HepG2 (cell line): ENCODE data around the gene NIP7. TPM values are rescaled to one million over a fixed set of nuclear protein-coding genes. Genes with fewer than 3 reads are reported as not detected.
A peak's percentile ranks its signal among the peaks of the same experiment; 100 is the strongest.

Experiments used
- ATAC-seq: fragments of 200-7000 bp; cut with Tn5 transposase; 3 replicates; pipeline ENCODE4 v1.9.1; 2020; ENCODE audit warnings: mild to moderate bottlenecking, moderate library complexity
- BruUV-seq: library from RNA; stranded (reverse); fragments of 400-500 nt; replicated peaks from 2 replicates; lab custom pipeline; 2021; lab: Mats Ljungman, UMichigan
- CTCF ChIA-PET: fragments of 300-600 bp; formaldehyde crosslinking; extraction: SDS; loops from one replicate; lab custom pipeline; 2021; ENCODE audit warnings: low total read pairs, inconsistent platforms, low intra/inter-chr PET ratio; lab: Yijun Ruan, JAX
- POLR2A ChIA-PET: fragments of 350-600 bp; sonication (Branson Sonifier 250); formaldehyde crosslinking; loops from one replicate; lab custom pipeline; 2020; ENCODE audit warnings: antibody characterized with exemption, inconsistent platforms; lab: Yijun Ruan, JAX
- DNase-seq: peaks from one replicate; pipeline ENCODE4 v3.0.0-alpha.2; 2015; ENCODE audit warnings: low spot score
- FAIRE-seq: peaks from 3 replicates; lab custom pipeline; 2011; peaks lifted over from hg19 to GRCh38; lab: Jason Lieb, UNC
- H2AFZ ChIP-seq: one replicate; pipeline ENCODE4 v1.6.1; 2011; ENCODE audit warnings: low read length, inconsistent platforms
- H3K27ac ChIP-seq: fragments of 300-600 bp; 3 replicates; pipeline ENCODE4 v1.8.0; 2011; ENCODE audit warnings: mixed run types, mild to moderate bottlenecking, mixed read lengths, low read length, inconsistent platforms; ENCODE audit not compliant: insufficient read depth; ENCODE audit errors: extremely low read length
- H3K27me3 ChIP-seq, 2 experiments: fragments of 200-600 bp in 1 of 2; 2 replicates in 1 of 2; 3 replicates in 1 of 2; pipeline versions ENCODE4 v1.6.0 to v1.8.0; 2011; ENCODE audit warnings: low read length in 2 of 2, mild to moderate bottlenecking in 2 of 2, moderate library complexity in 2 of 2, inconsistent platforms in 1 of 2; ENCODE audit not compliant: insufficient read depth in 2 of 2, control insufficient read depth in 1 of 2
- H3K36me3 ChIP-seq, 2 experiments: fragments of 200-600 bp in 1 of 2; replicated peaks in 1 of 2; 2 replicates in 1 of 2; 3 replicates in 1 of 2; pipeline versions ENCODE4 v1.5.1 to v1.8.0; 2011; ENCODE audit warnings: low read length in 2 of 2, inconsistent platforms in 1 of 2; ENCODE audit not compliant: insufficient read depth in 2 of 2, control insufficient read depth in 1 of 2
- H3K4me1 ChIP-seq: 2 replicates; pipeline ENCODE4 v1.5.1; 2012; ENCODE audit warnings: low read length, inconsistent platforms; ENCODE audit not compliant: insufficient read depth
- H3K4me2 ChIP-seq: 2 replicates; pipeline ENCODE4 v1.6.0; 2011; ENCODE audit warnings: low read depth, low read length, inconsistent platforms
- H3K4me3 ChIP-seq, 3 experiments: fragments of 200-600 bp in 1 of 3; sonication (generic), shearing (Covaris generic) in 1 of 3; replicated peaks in 1 of 3; 2 replicates each; pipeline ENCODE4 v1.5.1; 2011 to 2016; ENCODE audit warnings: low read length in 3 of 3, inconsistent platforms in 2 of 3, low read depth in 2 of 3, mild to moderate bottlenecking in 2 of 3, control low read depth in 1 of 3, mixed read lengths in 1 of 3; ENCODE audit not compliant: insufficient read depth in 1 of 3
- H3K79me2 ChIP-seq: one replicate; pipeline ENCODE4 v1.6.1; 2011; ENCODE audit warnings: low read length, inconsistent platforms; ENCODE audit not compliant: insufficient read depth
- H3K9ac ChIP-seq: 2 replicates; pipeline ENCODE4 v1.6.0; 2011; ENCODE audit warnings: mild to moderate bottlenecking, low read depth, low read length, inconsistent platforms; ENCODE audit not compliant: insufficient read depth
- H3K9me3 ChIP-seq: 2 replicates; pipeline ENCODE4 v1.5.1; 2012; ENCODE audit warnings: mild to moderate bottlenecking, low read length
- H4K20me1 ChIP-seq: 2 replicates; pipeline ENCODE4 v1.6.0; 2011; ENCODE audit warnings: inconsistent platforms, mild to moderate bottlenecking, low read length, moderate library complexity; ENCODE audit not compliant: insufficient read depth
- ATF2 ChIP-seq: sonication (generic); formaldehyde crosslinking; IDR thresholded peaks from 2 replicates; pipeline ENCODE4 v1.4.0; 2020; ENCODE audit warnings: missing genetic modification reagents
- ERF ChIP-seq: IDR thresholded peaks from 2 replicates; pipeline ENCODE4 v1.6.1; 2018; ENCODE audit warnings: missing biosample characterization, missing genetic modification reagents
- ESRRA ChIP-seq: sonication (generic); formaldehyde crosslinking; IDR thresholded peaks from 2 replicates; pipeline ENCODE4 v1.5.1; 2020; ENCODE audit warnings: mild to moderate bottlenecking, low read depth, missing genetic modification reagents
- FOXJ3 ChIP-seq: sonication (generic); formaldehyde crosslinking; IDR thresholded peaks from 2 replicates; pipeline ENCODE4 v1.4.0; 2020; ENCODE audit warnings: missing genetic modification reagents, mild to moderate bottlenecking, borderline replicate concordance
- HNF1A ChIP-seq, 2 experiments: sonication (generic) in 1 of 2; formaldehyde crosslinking in 1 of 2; IDR thresholded peaks; 2 replicates each; pipeline versions ENCODE4 v1.4.0 to v1.6.1; 2016 to 2020; ENCODE audit warnings: borderline replicate concordance in 1 of 2, low read depth in 1 of 2, mild to moderate bottlenecking in 1 of 2, missing genetic modification reagents in 1 of 2
- HNRNPUL1 ChIP-seq: fragments of 200-400 bp; formaldehyde crosslinking; IDR thresholded peaks from 2 replicates; pipeline ENCODE4 v1.6.1; 2017; ENCODE audit warnings: low read depth, mild to moderate bottlenecking, low read length, moderate library complexity
- HOXA5 ChIP-seq: sonication (generic); formaldehyde crosslinking; IDR thresholded peaks from 2 replicates; pipeline ENCODE4 v1.4.0; 2020; ENCODE audit warnings: missing genetic modification reagents
- MTF2 ChIP-seq: sonication (generic); formaldehyde crosslinking; IDR thresholded peaks from 2 replicates; pipeline ENCODE4 v1.5.0; 2020; ENCODE audit warnings: missing genetic modification reagents, borderline replicate concordance
- SKIL ChIP-seq: sonication (generic); formaldehyde crosslinking; IDR thresholded peaks from 2 replicates; pipeline ENCODE4 v1.8.0; 2022; ENCODE audit warnings: missing genetic modification reagents, mild to moderate bottlenecking, moderate library complexity, borderline replicate concordance
- THRA ChIP-seq: sonication (generic); formaldehyde crosslinking; IDR thresholded peaks from 2 replicates; pipeline ENCODE4 v1.4.0; 2020; ENCODE audit warnings: missing genetic modification reagents, borderline replicate concordance
- ZNF251 ChIP-seq: sonication (generic); formaldehyde crosslinking; IDR thresholded peaks from 2 replicates; pipeline ENCODE4 v1.9.0; 2021; ENCODE audit warnings: mild to moderate bottlenecking, missing genetic modification reagents
- ZNF558 ChIP-seq: sonication (generic); formaldehyde crosslinking; IDR thresholded peaks from 2 replicates; pipeline ENCODE4 v1.9.0; 2022; ENCODE audit warnings: mild to moderate bottlenecking, missing genetic modification reagents, borderline replicate concordance
- ZNF577 ChIP-seq: sonication (generic); formaldehyde crosslinking; IDR thresholded peaks from 2 replicates; pipeline ENCODE4 v1.4.0; 2020; ENCODE audit warnings: mild to moderate bottlenecking, low read depth, missing genetic modification reagents, borderline replicate concordance
- ZNF841 ChIP-seq: sonication (generic); formaldehyde crosslinking; IDR thresholded peaks from 2 replicates; pipeline ENCODE4 v1.8.1; 2023; ENCODE audit warnings: missing genetic modification reagents, borderline replicate concordance
- WGBS: methylation state at CpG from one replicate; pipeline ENCODE4 v1.1.6; 2017; ENCODE audit warnings: low lambda C conversion rate; 5-methylcytosine and 5-hydroxymethylcytosine counted together
- in situ Hi-C: cut with HindIII; loops from 2 replicates; pipeline ENCODE4 v1.10.0; 2017; ENCODE audit warnings: low pct_unique_long_range_greater_than_20kb; ENCODE audit not compliant: extremely low pct_ligation_motif_present
- intact Hi-C: fragments of 100-400 bp; cut with micrococcal nuclease; formaldehyde crosslinking; loops from one replicate; pipeline ENCODE4 v1.10.0; 2022; ENCODE audit not compliant: unreplicated experiment
- polyA plus RNA-seq, 8 experiments: library from polyadenylated mRNA; depleted of rRNA in 3 of 8; stranded (reverse) in 7 of 8; unstranded in 1 of 8; fragments of >200 nt; fragmentation: Illumina TruSeq in 4 of 8; extraction: Trizol in 4 of 8; gene quantifications; 2 replicates each; pipeline versions ENCODE4 v1.2.1 to v1.2.3, GENCODE V29; 2011 to 2016; ENCODE audit warnings: low read depth in 4 of 8, missing spikeins in 1 of 8, mixed read lengths in 1 of 8; ENCODE audit not compliant: insufficient read depth in 1 of 8
- total RNA-seq, 5 experiments: library from RNA; depleted of rRNA; stranded (reverse); fragments of >200 nt; fragmentation: Illumina TruSeq; extraction: Trizol; gene quantifications; 2 replicates each; pipeline ENCODE4 v1.2.3, GENCODE V29; 2016; ENCODE audit warnings: low read depth in 1 of 5

NIP7 gene
- total and polyA plus RNA-seq, 2 of the 13 experiments (the other 11 are each of a cell fraction or from before 2014, with no cell fraction given), result 15.3 to 114 TPM

- ChIA-PET POLR2A (interaction anchor here (0.6 to 2.4 kb wide), 4 partner anchors 9 to 26 kb away, joined by 4 to 14 read pairs (median 4); no protein-coding TSS in a partner anchor), CTCF (no interaction called here)
- H4K20me1 ChIP-seq, result no peaks in the 10 kb centered on the region
- H2AFZ ChIP-seq, result no peak overlapping the region
- WGBS, result 71% methylated on average over 10 of the region's 10 CpGs
- peak overlapping the region; percentile 41 for H3K27ac ChIP-seq
- FAIRE-seq (no peak), DNase-seq (peak; percentile 75), ATAC-seq (peak; percentile 64)
- BruUV-seq, result no TSS peak
- H3K9ac ChIP-seq, result no peak overlapping the region
- H3K36me3 ChIP-seq, result peaks cover 7 to 38% of the 10 kb centered on the region in 2 experiments
- H3K4me2 ChIP-seq, result no peak overlapping the region
- no peaks in the 10 kb centered on the region for H3K27me3 ChIP-seq
- H3K79me2 ChIP-seq, result peaks cover 6% of the 10 kb centered on the region
- no peaks in the 10 kb centered on the region for H3K9me3 ChIP-seq
- in situ Hi-C loops, result no loop called here
- intact Hi-C loops, result no loop called here
- peaks cover 58% of the 10 kb centered on the region for H3K4me1 ChIP-seq
- H3K4me3 ChIP-seq, result no peak overlapping the region
- TF ChIP-seq HOXA5 (CRISPR knock-in tag) (no peak), HNRNPUL1 (no peak), THRA (CRISPR knock-in tag) (0 out of 2 replicates have a peak, but pooled peaks have one; percentile 34), SKIL (CRISPR knock-in tag) (no peak), FOXJ3 (CRISPR knock-in tag) (no peak), MTF2 (no peak), ZNF558 (CRISPR knock-in tag) (no peak), ERF (CRISPR knock-in tag) (no peak), ZNF841 (CRISPR knock-in tag) (no peak), ATF2 (no peak), ZNF577 (no peak), ZNF251 (no peak), ESRRA (CRISPR knock-in tag) (0 out of 2 replicates have a peak, but pooled peaks have one; percentile 40), HNF1A (IDR thresholded peaks at IDR 0.05; ENCODE audit: low read depth) (no peak), HNF1A (CRISPR knock-in tag; IDR thresholded peaks at IDR 0.05; ENCODE audit: borderline replicate concordance) (no peak)
These were observed 37.0 kb downstream of the NIP7 start for GRCh38 chr16:69376393-69377059.
